ENCODE data around the gene MLPH. TPM values are rescaled to one million over a fixed set of nuclear protein-coding genes. Genes with fewer than 3 reads are reported as not detected.

MLPH gene
- total RNA-seq, 1 donor from 2014 or later: 91.0 TPM

- Histone ChIP-seq H3K36me3 (no peaks in the 10 kb centered on the region), H3K4me1 (peaks cover 15 to 27% of the 10 kb centered on the region in 2 donors), H3K4me3 (no peak overlapping the region), H3K9me3 (no peaks in the 10 kb centered on the region), H3K27ac (peak overlapping the region; percentile 75 to 90), H3K27me3 (no peaks in the 10 kb centered on the region)
- intact Hi-C loops (cut with DNase I): loop anchor here (5.0 kb wide), 2 partner anchors 43 to 88 kb away; no protein-coding TSS in a partner anchor
- no peak for DNase-seq (ENCODE audit: low spot score in 2 of 2)
- no peak for TF ChIP-seq CTCF (IDR thresholded peaks at IDR 0.05)
These were observed 117.3 kb downstream of the MLPH start for GRCh38 chr2:237604391-237604790.

Other genes starting within 250 kb of the MLPH start
- 156 TPM for gene COL6A3, start 73.1 kb upstream of the MLPH start, total RNA-seq
- gene PRLH, start 79.3 kb downstream of the MLPH start, total RNA-seq: not detected
- 0.32 TPM for gene RAB17, start 103.5 kb downstream of the MLPH start, total RNA-seq
- gene LRRFIP1, start 140.3 kb downstream of the MLPH start, total RNA-seq: 133 TPM

All from ascending aorta (tissue), 2 donors.